Measurements from ENCODE around the gene DSCAM.

Gene DSCAM

GRCh38 chr21:40602080-40602479, 244.9 kb downstream of the DSCAM start:
- DNase-seq = no peak

- no peak for DNase-seq
Observed at GRCh38 chr21:40595806-40596205, 251.2 kb downstream of the DSCAM start.

- no peak for DNase-seq
Observed at GRCh38 chr21:40587736-40588346, 259.1 kb downstream of the DSCAM start.

- no peak for DNase-seq
Observed at GRCh38 chr21:40586575-40586974, 260.4 kb downstream of the DSCAM start.

GRCh38 chr21:40577285-40578043, 269.5 kb downstream of the DSCAM start:
- no peak for DNase-seq

- no peak for DNase-seq
Observed at GRCh38 chr21:40575976-40576375, 271.0 kb downstream of the DSCAM start.

GRCh38 chr21:40569357-40569756, 277.6 kb downstream of the DSCAM start:
- DNase-seq = no peak

GRCh38 chr21:40568807-40569206, 278.2 kb downstream of the DSCAM start:
- DNase-seq = no peak

- DNase-seq = no peak
Observed at GRCh38 chr21:40567501-40567900, 279.5 kb downstream of the DSCAM start.

GRCh38 chr21:40566486-40566885, 280.5 kb downstream of the DSCAM start:
- DNase-seq = no peak

- DNase-seq = no peak
Observed at GRCh38 chr21:40564318-40564717, 282.6 kb downstream of the DSCAM start.

- DNase-seq = no peak
Observed at GRCh38 chr21:40563900-40564299, 283.1 kb downstream of the DSCAM start.

- no peak for DNase-seq
Observed at GRCh38 chr21:40562242-40563002, 284.5 kb downstream of the DSCAM start.

- no peak for DNase-seq
Observed at GRCh38 chr21:40556442-40556968, 290.5 kb downstream of the DSCAM start.

- DNase-seq = no peak
Observed at GRCh38 chr21:40555021-40555528, 291.9 kb downstream of the DSCAM start.

GRCh38 chr21:40553781-40554180, 293.2 kb downstream of the DSCAM start:
- DNase-seq = no peak

GRCh38 chr21:40547906-40548513, 298.9 kb downstream of the DSCAM start:
- DNase-seq = no peak

GRCh38 chr21:40546647-40547046, 300.3 kb downstream of the DSCAM start:
- DNase-seq = no peak

GRCh38 chr21:40540216-40540615, 306.7 kb downstream of the DSCAM start:
- no peak for DNase-seq

GRCh38 chr21:40534886-40535285, 312.1 kb downstream of the DSCAM start:
- DNase-seq = no peak

- DNase-seq = no peak
Observed at GRCh38 chr21:40531431-40532110, 315.4 kb downstream of the DSCAM start.

- DNase-seq = no peak
Observed at GRCh38 chr21:40531016-40531415, 315.9 kb downstream of the DSCAM start.
